ENCODE results near the gene LRRC26.

DNA sequence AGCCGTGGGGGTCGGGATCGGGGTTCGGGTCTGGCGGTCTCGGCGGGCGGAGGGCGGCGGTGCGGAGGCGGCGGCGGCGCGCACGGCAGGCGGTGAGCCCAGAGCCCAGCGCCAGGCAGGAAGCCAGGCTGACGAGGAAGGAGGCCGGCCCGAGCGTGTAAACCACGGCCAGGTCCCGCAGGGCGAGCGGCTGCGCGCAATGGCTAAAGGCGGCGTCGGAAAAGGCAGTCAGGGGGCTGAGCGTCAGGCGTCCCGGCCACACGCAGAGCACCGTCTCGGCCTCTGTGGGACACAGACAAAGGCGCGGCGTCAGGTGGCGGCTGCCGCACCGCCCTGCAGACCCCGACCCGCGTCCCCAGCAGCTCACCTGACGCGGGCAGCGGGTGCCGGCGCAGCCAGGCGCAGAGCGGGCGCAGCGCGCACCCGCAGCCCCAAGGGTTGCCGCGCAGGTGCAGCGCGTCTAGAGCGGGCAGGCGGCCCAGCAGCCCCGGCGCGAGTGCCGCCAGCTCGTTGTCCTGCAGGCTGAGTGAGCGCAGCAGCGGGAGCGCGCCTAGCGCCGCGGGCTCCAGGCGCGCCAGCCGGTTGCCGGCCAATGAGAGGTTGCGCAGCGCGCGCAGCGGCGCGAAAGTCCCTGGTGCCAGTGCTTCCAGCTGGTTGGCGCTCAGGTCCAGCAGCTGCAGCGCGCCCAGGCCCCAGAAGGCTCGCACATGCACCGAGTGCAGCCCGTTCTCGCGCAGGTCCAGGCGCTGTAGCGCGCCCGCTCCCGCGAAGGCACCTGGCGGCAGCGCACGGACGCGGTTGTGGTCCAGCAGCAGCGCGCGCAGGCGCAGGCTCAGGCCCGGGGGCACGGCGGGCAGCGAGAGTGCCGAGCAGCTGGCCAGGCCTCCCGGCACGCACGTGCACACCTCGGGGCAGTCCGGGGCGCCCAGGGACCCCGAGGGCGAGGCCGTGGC lies 671 bp downstream of the LRRC26 start:
- TF ChIP-seq CTCF (conservative IDR thresholded peaks at IDR 0.05; ENCODE audit: low read depth, low read length) (no peak), EZH2 (IDR thresholded peaks at IDR 0.05; ENCODE audit: borderline replicate concordance, low read depth, low read length, poor library complexity, severe bottlenecking) (peak; percentile 78)

Measured in A673 (cell line).